ENCODE results near the gene AOPEP. TPM values are rescaled to one million over a fixed set of nuclear protein-coding genes. Genes with fewer than 3 reads are reported as not detected.
A peak's percentile ranks its signal among the peaks of the same experiment; 100 is the strongest.

AOPEP gene
- total RNA-seq, 1 donor from 2014 or later = 119 TPM

- DNase-seq = no peak
These were observed 389.7 kb downstream of the AOPEP start for GRCh38 chr9:95116002-95116807.

- DNase-seq = no peak
These were observed 390.3 kb downstream of the AOPEP start for GRCh38 chr9:95116808-95117204.

GRCh38 chr9:95118596-95118995 is 392.1 kb downstream of the AOPEP start:
- peak; percentile 89 for DNase-seq

- no peak for DNase-seq
These were observed 394.4 kb downstream of the AOPEP start for GRCh38 chr9:95120781-95121370.

GRCh38 chr9:95124582-95125367 is 398.3 kb downstream of the AOPEP start:
- no peak for DNase-seq

GRCh38 chr9:95125652-95126051 is 399.2 kb downstream of the AOPEP start:
- DNase-seq = no peak

- DNase-seq = no peak
These were observed 400.2 kb downstream of the AOPEP start for GRCh38 chr9:95126739-95127138.

- peak; percentile 53 for DNase-seq
These were observed 401.0 kb downstream of the AOPEP start for GRCh38 chr9:95127249-95128176.

GRCh38 chr9:95128177-95128524 is 401.7 kb downstream of the AOPEP start:
- no peak for DNase-seq

- no peak for DNase-seq
These were observed 403.2 kb downstream of the AOPEP start for GRCh38 chr9:95129476-95130291.

GRCh38 chr9:95130484-95130883 is 404.0 kb downstream of the AOPEP start:
- DNase-seq = no peak

- DNase-seq = peak; percentile 77
These were observed 404.8 kb downstream of the AOPEP start for GRCh38 chr9:95131023-95131943.

- DNase-seq = no peak
These were observed 406.1 kb downstream of the AOPEP start for GRCh38 chr9:95132366-95133324.

- DNase-seq = no peak
These were observed 406.8 kb downstream of the AOPEP start for GRCh38 chr9:95133325-95133705.

- no peak for DNase-seq
These were observed 408.0 kb downstream of the AOPEP start for GRCh38 chr9:95134457-95134881.

- DNase-seq = no peak
These were observed 409.3 kb downstream of the AOPEP start for GRCh38 chr9:95135756-95136155.
